AG09309 (cell line): ENCODE measurements around the gene NRP2.

Experiments used
- DNase-seq: peaks from one replicate; pipeline ENCODE4 v3.0.0-alpha.2; 2010; ENCODE audit warnings: low read depth
- H3K4me3 ChIP-seq: 2 replicates; pipeline ENCODE4 v1.5.1; 2011; ENCODE audit warnings: mild to moderate bottlenecking, low read depth, low read length, moderate library complexity; ENCODE audit not compliant: control insufficient read depth
- CTCF ChIP-seq: IDR thresholded peaks from 2 replicates; pipeline ENCODE4 v1.5.1; 2011; ENCODE audit warnings: mild to moderate bottlenecking, low read depth, low read length, inconsistent platforms; ENCODE audit not compliant: insufficient read depth, control insufficient read depth; ENCODE audit errors: missing control alignments

The NRP2 gene

DNA sequence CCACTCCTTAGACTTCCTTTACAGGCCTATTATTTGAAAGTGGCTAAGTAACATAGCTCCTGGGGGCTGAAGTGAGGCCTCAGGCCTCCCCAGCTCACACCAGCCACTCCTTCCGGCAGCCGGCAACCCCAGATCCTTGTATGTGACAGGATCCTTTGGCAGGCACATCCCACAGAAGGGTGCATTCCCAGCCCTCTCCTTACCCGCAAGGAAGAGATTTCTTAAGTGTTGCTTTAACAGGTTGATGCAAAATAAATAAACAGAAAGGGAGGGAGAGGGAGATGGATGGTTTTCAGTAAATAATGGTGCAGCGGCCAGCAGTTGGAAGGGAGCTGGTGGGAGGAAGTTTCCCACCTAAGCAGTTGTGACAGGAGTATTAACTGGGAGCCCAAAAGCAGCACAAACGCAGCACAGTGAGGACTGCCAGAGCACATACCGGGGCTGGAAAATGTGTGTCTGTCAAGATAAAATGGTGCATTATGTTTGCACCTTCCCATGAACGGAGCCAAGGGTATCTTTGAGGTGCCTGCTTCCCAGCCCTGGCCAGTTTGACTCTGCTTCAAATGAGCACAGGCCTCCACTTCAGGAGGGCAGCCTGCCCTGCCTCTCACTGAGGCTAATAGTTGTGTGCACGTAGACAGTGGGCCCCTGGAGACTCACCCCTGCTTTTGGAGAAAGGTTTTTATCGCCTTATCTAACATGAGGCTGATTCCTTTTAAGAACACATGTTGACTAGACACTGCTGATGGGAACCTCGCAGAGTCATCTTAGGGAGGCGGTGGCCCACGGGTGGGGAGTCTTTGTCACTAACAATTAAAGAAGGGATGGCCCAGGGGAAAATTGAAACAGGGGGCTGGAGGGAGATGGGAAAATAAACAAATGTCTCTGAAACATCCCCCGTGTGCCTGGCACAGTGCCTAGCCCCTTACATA is 32.8 kb downstream of the NRP2 start:
- DNase-seq, result no peak
- no peak overlapping the region for H3K4me3 ChIP-seq
- TF ChIP-seq CTCF, result no peak

DNA sequence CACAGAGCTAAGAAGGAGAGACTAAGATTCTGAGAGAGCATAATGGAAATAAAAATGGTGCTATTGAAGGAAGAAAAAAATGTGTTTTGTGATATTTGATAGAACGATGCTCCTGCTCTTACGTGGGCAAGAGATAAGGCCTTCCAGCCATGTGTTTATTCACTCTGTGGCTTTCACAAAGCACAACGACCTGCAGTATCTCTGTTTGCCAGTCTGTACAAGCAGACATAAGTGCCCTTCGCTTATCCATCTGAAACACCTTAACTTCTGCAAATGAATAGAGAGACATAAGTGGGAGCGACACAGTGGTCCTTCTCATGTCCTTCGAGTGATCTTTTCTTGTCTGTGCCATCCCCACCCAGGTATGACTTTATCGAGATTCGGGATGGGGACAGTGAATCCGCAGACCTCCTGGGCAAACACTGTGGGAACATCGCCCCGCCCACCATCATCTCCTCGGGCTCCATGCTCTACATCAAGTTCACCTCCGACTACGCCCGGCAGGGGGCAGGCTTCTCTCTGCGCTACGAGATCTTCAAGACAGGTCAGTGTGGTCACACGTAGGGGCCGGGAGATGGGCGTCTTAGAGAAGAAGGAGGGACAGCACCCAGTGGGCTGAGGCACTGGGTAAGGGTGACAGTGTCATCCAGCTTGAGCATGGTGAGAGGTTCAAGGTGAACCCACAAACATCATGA is 33.7 kb downstream of the NRP2 start:
- TF ChIP-seq CTCF, result peak; percentile 4
- no peak for DNase-seq
- H3K4me3 ChIP-seq, result no peak overlapping the region

DNA sequence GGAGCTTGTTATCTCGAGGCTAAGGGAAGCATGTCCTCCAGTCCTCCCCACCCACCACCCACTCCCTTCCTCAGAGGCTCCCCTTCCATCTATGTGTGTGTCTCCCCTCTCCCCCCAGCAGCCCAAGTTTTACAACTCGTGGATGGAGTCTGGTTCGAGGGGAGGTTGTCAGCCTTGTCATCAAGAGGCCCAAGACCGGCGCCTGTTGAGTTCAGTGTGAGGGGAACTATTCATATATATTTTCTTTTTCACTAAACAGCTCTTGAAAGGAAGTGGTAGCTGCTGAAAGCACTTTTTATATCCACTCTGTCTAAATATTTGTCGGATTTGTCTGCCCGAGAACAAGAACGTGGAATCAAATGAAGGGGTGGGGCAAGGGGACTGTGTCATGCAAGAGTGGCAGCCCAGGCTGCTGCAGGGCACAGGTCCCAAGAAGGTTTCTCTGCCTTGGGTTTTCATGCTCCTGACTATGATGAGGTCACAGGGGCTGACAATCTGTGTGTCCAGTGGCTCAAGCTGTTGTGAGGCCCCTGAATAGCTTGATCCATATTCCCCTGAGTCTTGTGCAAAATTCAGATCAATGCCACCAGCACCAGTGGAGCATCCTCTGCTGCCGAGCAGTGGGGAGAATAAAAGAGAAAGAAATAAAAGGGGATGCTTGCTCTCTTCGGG is 35.0 kb downstream of the NRP2 start:
- no peak for TF ChIP-seq CTCF
- H3K4me3 ChIP-seq, result no peak overlapping the region
- DNase-seq, result no peak

- DNase-seq, result no peak
- TF ChIP-seq CTCF, result no peak
- H3K4me3 ChIP-seq, result no peak overlapping the region
Measured at GRCh38 chr2:205717999-205718398, 35.7 kb downstream of the NRP2 start.

DNA sequence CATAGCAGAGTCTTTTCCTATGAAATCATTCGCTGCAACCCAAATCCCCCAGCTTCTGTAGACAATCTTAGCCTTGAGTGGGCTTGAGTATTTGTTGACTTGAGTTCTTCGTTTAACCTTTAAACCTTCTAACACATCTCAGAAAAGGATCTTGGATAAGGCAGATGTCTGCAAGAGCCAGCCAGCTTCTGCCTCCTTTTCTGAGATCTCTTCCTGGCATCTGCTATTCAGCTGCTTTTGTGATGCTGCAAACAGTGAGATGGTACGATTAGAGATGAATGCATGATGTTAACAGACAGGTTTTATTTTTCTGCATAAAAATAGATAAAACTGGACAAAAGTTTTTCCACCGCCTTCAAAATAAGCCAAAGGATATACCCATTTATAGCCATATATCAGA is 37.5 kb downstream of the NRP2 start:
- no peak for DNase-seq
- TF ChIP-seq CTCF, result no peak

GRCh38 chr2:205720451-205720902 is 38.2 kb downstream of the NRP2 start:
- no peak for DNase-seq
- no peak overlapping the region for H3K4me3 ChIP-seq
- TF ChIP-seq CTCF, result no peak

More for the DNA sequence above, 37.5 kb downstream of the NRP2 start:
- no peak overlapping the region for H3K4me3 ChIP-seq
